ENCODE results near the gene CCR5.
"Not testable (repeated sequence)": the region's sequence is repeated elsewhere in the genome, so short reads cannot be mapped to it uniquely, and the experiment has no call there.

Gene CCR5

GRCh38 chr3:46324036-46324435 lies 46.7 kb upstream of the CCR5 start:
- Histone ChIP-seq H3K4me3 (ENCODE audit: low read depth, low read length) (no peak overlapping the region), H3K36me3 (ENCODE audit: control insufficient read depth in 2 of 2, insufficient read depth in 1 of 2, low read length in 2 of 2) (no peaks in the 10 kb centered on the region), H3K4me1 (ENCODE audit: control insufficient read depth, insufficient read depth, low read length) (no peaks in the 10 kb centered on the region), H3K9me3 (ENCODE audit: control insufficient read depth, insufficient read depth, low read depth, low read length) (no peaks in the 10 kb centered on the region), H3K27ac (ENCODE audit: extremely low read depth, low read depth, low read length) (no peak overlapping the region)
- no peak for TF ChIP-seq ZSCAN30 (tag by site-specific recombination; IDR thresholded peaks at IDR 0.05)
- TF ChIP-seq ZNF629 (tag by site-specific recombination; IDR thresholded peaks at IDR 0.05), result no peak
- CTCF ChIA-PET, result no interaction called here
- POLR2A ChIA-PET, result no interaction called here

- Histone ChIP-seq H3K27ac (ENCODE audit: extremely low read depth, low read depth, low read length) (no peak overlapping the region), H3K9me3 (ENCODE audit: control insufficient read depth, insufficient read depth, low read depth, low read length) (no peaks in the 10 kb centered on the region), H3K4me3 (ENCODE audit: low read depth, low read length) (no peak overlapping the region), H3K36me3 (ENCODE audit: control insufficient read depth in 2 of 2, insufficient read depth in 1 of 2, low read length in 2 of 2) (no peaks in the 10 kb centered on the region), H3K4me1 (ENCODE audit: control insufficient read depth, insufficient read depth, low read length) (no peaks in the 10 kb centered on the region)
- TF ChIP-seq ZFHX2 (tag by site-specific recombination; conservative IDR thresholded peaks at IDR 0.05) (no peak), ZNF16 (tag by site-specific recombination; IDR thresholded peaks at IDR 0.05; ENCODE audit: low read depth) (no peak), ZNF280D (tag by site-specific recombination; IDR thresholded peaks at IDR 0.05) (no peak)
- ChIA-PET CTCF (no interaction called here), POLR2A (no interaction called here)
Measured at GRCh38 chr3:46325645-46326300, 45.0 kb upstream of the CCR5 start.

- H3K36me3 ChIP-seq (ENCODE audit: control insufficient read depth in 2 of 2, insufficient read depth in 1 of 2, low read length in 2 of 2); H3K9me3 ChIP-seq (ENCODE audit: control insufficient read depth, insufficient read depth, low read depth, low read length); H3K27ac ChIP-seq (ENCODE audit: extremely low read depth, low read depth, low read length); H3K4me1 ChIP-seq (ENCODE audit: control insufficient read depth, insufficient read depth, low read length); POLR2A ChIA-PET; H3K4me3 ChIP-seq (ENCODE audit: low read depth, low read length): not testable (repeated sequence)
- CTCF ChIA-PET, result interaction anchor here (0.7 kb wide), 1 partner anchor 118 kb away, joined by 3 read pairs; no protein-coding TSS in a partner anchor
Measured at GRCh38 chr3:46330676-46331075, 40.1 kb upstream of the CCR5 start.

GRCh38 chr3:46334741-46335478 lies 35.8 kb upstream of the CCR5 start:
- Histone ChIP-seq H3K4me3 (ENCODE audit: low read depth, low read length) (no peak overlapping the region), H3K36me3 (ENCODE audit: control insufficient read depth in 2 of 2, insufficient read depth in 1 of 2, low read length in 2 of 2) (no peaks in the 10 kb centered on the region), H3K9me3 (ENCODE audit: control insufficient read depth, insufficient read depth, low read depth, low read length) (no peaks in the 10 kb centered on the region), H3K4me1 (ENCODE audit: control insufficient read depth, insufficient read depth, low read length) (no peaks in the 10 kb centered on the region), H3K27ac (ENCODE audit: extremely low read depth, low read depth, low read length) (no peak overlapping the region)
- ChIA-PET POLR2A (interaction anchor here (0.6 kb wide), 1 partner anchor 1993 kb away, joined by 4 read pairs; no protein-coding TSS in a partner anchor), CTCF (no interaction called here)
- TF ChIP-seq ZSCAN30 (tag by site-specific recombination; IDR thresholded peaks at IDR 0.05), result no peak
- TF ChIP-seq ZBTB48 (tag by site-specific recombination; IDR thresholded peaks at IDR 0.05), result no peak
- no peak for TF ChIP-seq HOXD13 (CRISPR knock-in tag; IDR thresholded peaks at IDR 0.05; ENCODE audit: borderline replicate concordance)
- TF ChIP-seq ZNF114 (tag by site-specific recombination; IDR thresholded peaks at IDR 0.05), result no peak
- TF ChIP-seq ZNF433 (tag by site-specific recombination; IDR thresholded peaks at IDR 0.05; ENCODE audit: low read depth), result no peak
- TF ChIP-seq SETDB1 (IDR thresholded peaks at IDR 0.05; ENCODE audit: insufficient read length, low read length), result peak; percentile 44
- TF ChIP-seq ZNF394 (tag by site-specific recombination; IDR thresholded peaks at IDR 0.05; ENCODE audit: borderline replicate concordance), result no peak
- no peak for TF ChIP-seq SP2 (tag by site-specific recombination; IDR thresholded peaks at IDR 0.05)
- no peak for TF ChIP-seq WT1 (tag by site-specific recombination; IDR thresholded peaks at IDR 0.05)
- no peak for TF ChIP-seq ZNF223 (tag by site-specific recombination; IDR thresholded peaks at IDR 0.05)
- TF ChIP-seq ZNF10 (tag by site-specific recombination; IDR thresholded peaks at IDR 0.05), result no peak
- no peak for TF ChIP-seq HOXA7 (CRISPR knock-in tag; IDR thresholded peaks at IDR 0.05; ENCODE audit: borderline replicate concordance)
- no peak for TF ChIP-seq ZNF747 (tag by site-specific recombination; IDR thresholded peaks at IDR 0.05)
- TF ChIP-seq GFI1B (tag by site-specific recombination; IDR thresholded peaks at IDR 0.05), result peak; percentile 74
